ENCODE measurements around the gene CSNK1G1. TPM values are rescaled to one million over a fixed set of nuclear protein-coding genes. Genes with fewer than 3 reads are reported as not detected.

CSNK1G1 gene
- total and polyA plus RNA-seq, 2 of the 8 experiments (the other 6 are each of a cell fraction or from before 2014, with no cell fraction given): 6.0 to 12.9 TPM

- TF ChIP-seq CHD7 (IDR thresholded peaks at IDR 0.05; ENCODE audit: insufficient replicate concordance, low read length) (no peak), RAD21 (IDR thresholded peaks at IDR 0.05 in 1 of 2, conservative IDR thresholded peaks at IDR 0.05 in 1 of 2; ENCODE audit: low read depth in 2 of 2, low read length in 2 of 2) (peak; percentile 77 to 79), GTF2F1 (IDR thresholded peaks at IDR 0.05; ENCODE audit: borderline replicate concordance, low read depth, low read length) (no peak), TBP (IDR thresholded peaks at IDR 0.05; ENCODE audit: low read depth, low read length) (peak; percentile 64; the same call in 1 of the 2 replicates), JUND (IDR thresholded peaks at IDR 0.05; ENCODE audit: low read length) (peak; percentile 82; the same call in 1 of the 2 replicates), BACH1 (IDR thresholded peaks at IDR 0.05; ENCODE audit: low read length) (peak; percentile 83)
- TF ChIP-seq, protein P1, sequence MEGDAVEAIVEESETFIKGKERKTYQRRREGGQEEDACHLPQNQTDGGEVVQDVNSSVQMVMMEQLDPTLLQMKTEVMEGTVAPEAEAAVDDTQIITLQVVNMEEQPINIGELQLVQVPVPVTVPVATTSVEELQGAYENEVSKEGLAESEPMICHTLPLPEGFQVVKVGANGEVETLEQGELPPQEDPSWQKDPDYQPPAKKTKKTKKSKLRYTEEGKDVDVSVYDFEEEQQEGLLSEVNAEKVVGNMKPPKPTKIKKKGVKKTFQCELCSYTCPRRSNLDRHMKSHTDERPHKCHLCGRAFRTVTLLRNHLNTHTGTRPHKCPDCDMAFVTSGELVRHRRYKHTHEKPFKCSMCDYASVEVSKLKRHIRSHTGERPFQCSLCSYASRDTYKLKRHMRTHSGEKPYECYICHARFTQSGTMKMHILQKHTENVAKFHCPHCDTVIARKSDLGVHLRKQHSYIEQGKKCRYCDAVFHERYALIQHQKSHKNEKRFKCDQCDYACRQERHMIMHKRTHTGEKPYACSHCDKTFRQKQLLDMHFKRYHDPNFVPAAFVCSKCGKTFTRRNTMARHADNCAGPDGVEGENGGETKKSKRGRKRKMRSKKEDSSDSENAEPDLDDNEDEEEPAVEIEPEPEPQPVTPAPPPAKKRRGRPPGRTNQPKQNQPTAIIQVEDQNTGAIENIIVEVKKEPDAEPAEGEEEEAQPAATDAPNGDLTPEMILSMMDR (IDR thresholded peaks at IDR 0.05; ENCODE audit: control extremely low read depth in 1 of 3, insufficient read depth in 1 of 3, low read depth in 1 of 3, low read length in 3 of 3): peak; percentile 57 to 64 (median 57)
Measured at GRCh38 chr15:64162869-64163658, 192.9 kb downstream of the CSNK1G1 start, which contains the start of gene PPIB (continued).
